Activated T-cell treated with anti-CD3 and anti-CD28 coated beads, Interleukin-2, amount 50 U/mL, for 4 hours (primary cell): ENCODE measurements around the gene CXCL3. TPM values are rescaled to one million over a fixed set of nuclear protein-coding genes. Genes with fewer than 3 reads are reported as not detected.

ENCODE experiments used
- ATAC-seq, 2 donors: fragments of 200-7000 bp; cut with Tn5 transposase; one replicate each; pipeline ENCODE4 v1.10.0; 2021
- DNase-seq: peaks from one replicate; pipeline ENCODE4 v3.0.0-alpha.2; 2020
- H3K27me3 Mint-ChIP-seq: one replicate; pipeline ENCODE4 v1.8.0; 2021; ENCODE audit warnings: low read depth, mixed read lengths
- H3K36me3 Mint-ChIP-seq: one replicate; pipeline ENCODE4 v1.8.0; 2022; ENCODE audit warnings: mixed read lengths; ENCODE audit not compliant: insufficient read depth
- H3K4me1 Mint-ChIP-seq: one replicate; pipeline ENCODE4 v1.8.0; 2021; ENCODE audit warnings: low read depth, mixed read lengths
- H3K4me3 Mint-ChIP-seq: one replicate; pipeline ENCODE4 v1.8.0; 2021; ENCODE audit warnings: mild to moderate bottlenecking, moderate library complexity, mixed read lengths
- H3K9me3 Mint-ChIP-seq: one replicate; pipeline ENCODE4 v1.8.0; 2021; ENCODE audit warnings: mixed read lengths
- total RNA-seq, 3 donors: library from RNA; stranded (reverse); gene quantifications; one replicate each; pipeline ENCODE4 v1.2.1, GENCODE V29; 2021

The CXCL3 gene
- total RNA-seq, 3 donors from 2014 or later = 0.40 TPM; not detected in 2

- Mint-ChIP-seq H3K4me3 (no peak overlapping the region), H3K9me3 (no peaks in the 10 kb centered on the region), H3K27me3 (no peaks in the 10 kb centered on the region), H3K36me3 (no peaks in the 10 kb centered on the region), H3K4me1 (no peaks in the 10 kb centered on the region)
- DNase-seq (no peak), ATAC-seq (no peak)
These were observed 24.2 kb downstream of the CXCL3 start for GRCh38 chr4:74014332-74014731.

GRCh38 chr4:74013264-74013663 lies 25.2 kb downstream of the CXCL3 start:
- Mint-ChIP-seq H3K27me3 (no peaks in the 10 kb centered on the region), H3K9me3 (no peaks in the 10 kb centered on the region), H3K4me1 (no peaks in the 10 kb centered on the region), H3K4me3 (no peak overlapping the region), H3K36me3 (no peaks in the 10 kb centered on the region)
- no peak for DNase-seq
- no peak for ATAC-seq

- no peaks in the 10 kb centered on the region for H3K27me3 Mint-ChIP-seq
- no peak overlapping the region for H3K4me3 Mint-ChIP-seq
- no peak for DNase-seq
- no peaks in the 10 kb centered on the region for H3K9me3 Mint-ChIP-seq
- ATAC-seq = no peak
- H3K36me3 Mint-ChIP-seq = no peaks in the 10 kb centered on the region
- no peaks in the 10 kb centered on the region for H3K4me1 Mint-ChIP-seq
These were observed 26.4 kb downstream of the CXCL3 start for GRCh38 chr4:74012130-74012529.

GRCh38 chr4:74009307-74009706 lies 29.2 kb downstream of the CXCL3 start:
- Mint-ChIP-seq H3K9me3 (no peaks in the 10 kb centered on the region), H3K4me1 (no peaks in the 10 kb centered on the region), H3K27me3 (no peaks in the 10 kb centered on the region), H3K4me3 (no peak overlapping the region), H3K36me3 (no peaks in the 10 kb centered on the region)
- no peak for ATAC-seq
- no peak for DNase-seq

- Mint-ChIP-seq H3K9me3 (no peaks in the 10 kb centered on the region), H3K36me3 (no peaks in the 10 kb centered on the region), H3K27me3 (no peaks in the 10 kb centered on the region), H3K4me3 (no peak overlapping the region), H3K4me1 (no peaks in the 10 kb centered on the region)
- DNase-seq (no peak), ATAC-seq (no peak)
These were observed 32.4 kb downstream of the CXCL3 start for GRCh38 chr4:74006009-74006476.

GRCh38 chr4:74005528-74005927 lies 33.0 kb downstream of the CXCL3 start:
- Mint-ChIP-seq H3K27me3 (no peaks in the 10 kb centered on the region), H3K9me3 (no peaks in the 10 kb centered on the region), H3K4me1 (no peaks in the 10 kb centered on the region), H3K4me3 (no peak overlapping the region), H3K36me3 (no peaks in the 10 kb centered on the region)
- no peak for DNase-seq
- no peak for ATAC-seq

- Mint-ChIP-seq H3K4me1 (no peaks in the 10 kb centered on the region), H3K4me3 (no peak overlapping the region), H3K9me3 (no peaks in the 10 kb centered on the region), H3K27me3 (no peaks in the 10 kb centered on the region), H3K36me3 (no peaks in the 10 kb centered on the region)
- ATAC-seq = no peak
- no peak for DNase-seq
These were observed 33.8 kb downstream of the CXCL3 start for GRCh38 chr4:74004668-74005067.

GRCh38 chr4:74000301-74000700 lies 38.2 kb downstream of the CXCL3 start:
- ATAC-seq (no peak), DNase-seq (no peak)
- Mint-ChIP-seq H3K36me3 (no peaks in the 10 kb centered on the region), H3K4me3 (no peak overlapping the region), H3K4me1 (no peaks in the 10 kb centered on the region), H3K9me3 (no peaks in the 10 kb centered on the region), H3K27me3 (peaks cover 6% of the 10 kb centered on the region)

- ATAC-seq (no peak), DNase-seq (no peak)
- Mint-ChIP-seq H3K4me3 (no peak within 1 kb of the TSS), H3K9me3 (no peaks in the 10 kb centered on the region), H3K4me1 (no peaks in the 10 kb centered on the region), H3K36me3 (no peaks in the 10 kb centered on the region), H3K27me3 (peaks cover 6% of the 10 kb centered on the region)
These were observed 40.2 kb downstream of the CXCL3 start, which contains the start of gene CXCL5 for GRCh38 chr4:73998040-73999011. Gene CXCL5, minus strand, starts transcription at chr4:73998677. Its CDS starts 96 bp downstream, at chr4:73998581.

- Mint-ChIP-seq H3K4me3 (no peak overlapping the region), H3K27me3 (no peaks in the 10 kb centered on the region), H3K4me1 (no peaks in the 10 kb centered on the region), H3K9me3 (no peaks in the 10 kb centered on the region), H3K36me3 (no peaks in the 10 kb centered on the region)
- DNase-seq (no peak), ATAC-seq (no peak)
These were observed 46.4 kb downstream of the CXCL3 start for GRCh38 chr4:73992050-73992449.

GRCh38 chr4:73991742-73992000 lies 46.8 kb downstream of the CXCL3 start:
- ATAC-seq (no peak), DNase-seq (no peak)
- H3K27me3 Mint-ChIP-seq = no peaks in the 10 kb centered on the region
- no peaks in the 10 kb centered on the region for H3K9me3 Mint-ChIP-seq
- no peaks in the 10 kb centered on the region for H3K4me1 Mint-ChIP-seq
- no peak overlapping the region for H3K4me3 Mint-ChIP-seq
- H3K36me3 Mint-ChIP-seq = no peaks in the 10 kb centered on the region

GRCh38 chr4:73990988-73991741 lies 47.3 kb downstream of the CXCL3 start:
- H3K9me3 Mint-ChIP-seq = no peaks in the 10 kb centered on the region
- H3K27me3 Mint-ChIP-seq = no peaks in the 10 kb centered on the region
- DNase-seq (no peak), ATAC-seq (no peak)
- no peaks in the 10 kb centered on the region for H3K36me3 Mint-ChIP-seq
- H3K4me1 Mint-ChIP-seq = no peaks in the 10 kb centered on the region
- H3K4me3 Mint-ChIP-seq = no peak overlapping the region

GRCh38 chr4:73989928-73990327 lies 48.6 kb downstream of the CXCL3 start:
- Mint-ChIP-seq H3K27me3 (no peaks in the 10 kb centered on the region), H3K9me3 (no peaks in the 10 kb centered on the region), H3K36me3 (no peaks in the 10 kb centered on the region), H3K4me3 (no peak overlapping the region), H3K4me1 (no peaks in the 10 kb centered on the region)
- ATAC-seq (no peak), DNase-seq (no peak)

- H3K9me3 Mint-ChIP-seq = no peaks in the 10 kb centered on the region
- H3K4me1 Mint-ChIP-seq = no peaks in the 10 kb centered on the region
- no peaks in the 10 kb centered on the region for H3K27me3 Mint-ChIP-seq
- H3K4me3 Mint-ChIP-seq = no peak overlapping the region
- no peak for DNase-seq
- no peak for ATAC-seq
- H3K36me3 Mint-ChIP-seq = no peaks in the 10 kb centered on the region
These were observed 49.5 kb downstream of the CXCL3 start for GRCh38 chr4:73989031-73989430.

GRCh38 chr4:73988061-73988460 lies 50.4 kb downstream of the CXCL3 start, which contains the start of gene PPBP:
Gene PPBP, minus strand, starts transcription at chr4:73988190. Its CDS starts 87 bp downstream, at chr4:73988103.
- Mint-ChIP-seq H3K4me3 (no peak within 1 kb of the TSS), H3K36me3 (no peaks in the 10 kb centered on the region), H3K4me1 (no peaks in the 10 kb centered on the region), H3K9me3 (no peaks in the 10 kb centered on the region), H3K27me3 (no peaks in the 10 kb centered on the region)
- no peak for DNase-seq
- no peak for ATAC-seq
